GM12801 (cell line): ENCODE data around the gene TMIGD3.

Experiments
- CTCF ChIP-seq: IDR thresholded peaks from one replicate; pipeline ENCODE4 v1.5.1; 2011; ENCODE audit warnings: control low read depth; ENCODE audit not compliant: insufficient read length; ENCODE audit errors: extremely low read depth

The TMIGD3 gene

GRCh38 chr1:111490220-111490619, 13.2 kb downstream of the TMIGD3 start:
- TF ChIP-seq CTCF, result no peak

GRCh38 chr1:111489604-111490003, 13.8 kb downstream of the TMIGD3 start:
- TF ChIP-seq CTCF, result no peak

- TF ChIP-seq CTCF, result no peak
Observed at GRCh38 chr1:111488669-111489068, 14.8 kb downstream of the TMIGD3 start.

GRCh38 chr1:111487133-111487532, 16.3 kb downstream of the TMIGD3 start:
- no peak for TF ChIP-seq CTCF

GRCh38 chr1:111486431-111486830, 17.0 kb downstream of the TMIGD3 start:
- no peak for TF ChIP-seq CTCF

- no peak for TF ChIP-seq CTCF
Observed at GRCh38 chr1:111484391-111485026, 18.9 kb downstream of the TMIGD3 start.

GRCh38 chr1:111483876-111484275, 19.6 kb downstream of the TMIGD3 start:
- no peak for TF ChIP-seq CTCF
